Kidney glomerular epithelial cell (primary cell): ENCODE measurements around the gene KCTD21.

ENCODE experiments used
- DNase-seq: peaks from one replicate; lab custom pipeline; 2025; lab: John Stamatoyannopoulos, UW

The KCTD21 gene

GRCh38 chr11:78218707-78219492 lies 30.5 kb upstream of the KCTD21 start:
- DNase-seq = no peak

DNA sequence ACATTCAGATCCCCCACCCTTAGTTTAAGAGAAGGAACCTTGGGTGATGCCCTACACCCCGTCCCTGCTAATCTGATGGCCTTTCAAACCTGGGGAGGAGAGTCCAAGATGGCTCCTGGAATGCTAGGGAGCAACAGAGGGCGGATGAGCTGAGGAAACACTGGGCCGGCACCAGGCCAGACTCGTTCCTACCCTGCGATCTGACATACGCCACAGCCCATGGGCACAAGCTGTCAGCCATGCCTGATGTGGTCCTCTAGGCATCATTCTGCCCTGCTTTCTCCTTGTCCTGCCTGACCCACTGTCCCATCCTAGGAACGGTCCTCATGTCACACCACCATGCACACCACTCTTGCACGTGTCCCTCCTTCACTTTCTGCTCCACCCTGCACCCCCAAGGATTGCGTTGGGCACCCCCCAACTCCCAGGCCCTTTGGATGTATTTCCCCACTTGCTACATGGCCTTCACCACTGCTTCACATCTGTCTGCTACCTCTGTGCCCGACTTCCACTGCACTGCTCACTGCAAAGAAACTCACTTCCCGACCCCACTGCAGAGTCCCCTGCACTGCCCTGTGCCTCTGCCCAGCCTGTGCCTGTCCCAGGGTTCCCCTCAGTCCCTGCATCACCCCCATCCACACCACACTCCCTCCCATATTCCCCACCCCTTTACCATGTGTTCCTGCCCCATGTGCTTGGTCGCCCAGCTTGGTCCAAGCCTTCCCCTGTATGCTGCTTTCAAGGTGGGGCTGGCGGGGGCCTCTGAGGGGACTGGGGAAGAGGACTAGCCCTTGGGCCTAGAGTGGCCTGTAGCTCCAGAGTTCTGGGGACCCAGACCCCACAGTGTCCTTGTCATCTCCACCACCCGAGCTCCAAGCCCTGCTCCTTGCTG lies 29.5 kb upstream of the KCTD21 start:
- no peak for DNase-seq

GRCh38 chr11:78216571-78217287 lies 28.3 kb upstream of the KCTD21 start:
- no peak for DNase-seq

DNA sequence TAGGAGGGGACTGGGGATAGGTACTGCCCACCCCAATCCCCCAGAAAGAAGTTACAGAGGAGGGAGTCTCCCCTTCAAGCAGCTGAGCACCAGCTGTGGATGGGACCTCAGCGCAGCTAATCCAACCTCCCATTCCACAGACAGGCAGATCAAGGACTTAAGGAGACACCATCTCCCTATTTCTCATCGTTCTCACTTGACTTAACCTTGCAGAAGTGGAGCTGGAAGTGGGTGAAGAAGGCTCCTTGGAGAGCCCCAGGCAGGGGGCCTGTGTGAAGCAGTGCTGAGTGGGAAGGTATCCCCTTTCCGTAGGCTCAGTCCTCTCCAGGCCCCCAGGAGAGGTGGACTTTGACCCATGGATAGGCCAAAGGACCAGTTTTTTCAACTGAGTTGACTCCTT lies 27.6 kb upstream of the KCTD21 start:
- no peak for DNase-seq

DNA sequence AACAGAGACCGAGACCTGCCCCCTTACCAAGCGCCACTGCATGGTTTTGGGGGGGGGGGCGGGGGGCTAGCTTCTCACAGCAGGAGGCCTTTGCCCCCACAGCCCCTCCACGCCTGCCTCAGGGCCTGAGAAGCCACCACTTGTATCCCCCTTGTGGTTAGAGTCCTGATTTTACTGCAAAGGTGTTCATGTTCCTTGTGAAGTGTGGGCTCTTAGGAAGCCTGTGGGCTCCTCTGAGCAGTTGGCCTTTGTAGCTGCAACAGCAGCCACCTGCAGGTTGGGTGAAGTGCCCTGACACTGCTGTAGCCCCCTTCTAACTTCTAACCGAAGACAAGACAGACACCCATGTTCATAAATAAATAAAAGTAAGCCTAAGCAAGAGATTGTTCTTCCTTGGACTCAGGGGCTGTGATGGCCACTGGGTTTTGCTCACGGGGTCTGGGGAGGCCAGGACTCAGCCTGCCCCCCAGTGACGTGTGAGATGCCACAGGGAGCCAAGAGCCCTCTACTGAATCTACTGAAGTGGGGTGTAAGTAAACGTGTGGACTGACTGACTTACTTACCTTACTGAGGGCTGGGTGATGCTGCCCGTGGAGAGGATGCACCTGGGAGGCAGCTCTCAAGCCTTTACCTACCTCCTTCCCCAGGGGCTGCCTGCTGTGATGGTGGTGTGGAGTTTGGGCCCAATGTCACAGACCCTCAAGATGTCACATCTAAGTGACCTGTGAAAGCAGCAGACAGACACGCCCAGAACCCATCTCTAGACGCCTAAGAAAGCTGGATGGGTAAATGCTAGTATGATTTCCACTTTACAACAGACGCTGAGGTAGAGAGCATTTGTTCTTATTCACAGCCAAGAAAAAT lies 26.1 kb upstream of the KCTD21 start:
- DNase-seq = no peak

- DNase-seq = no peak
Measured at GRCh38 chr11:78213526-78214330, 25.3 kb upstream of the KCTD21 start.

GRCh38 chr11:78212586-78213371 lies 24.4 kb upstream of the KCTD21 start:
- DNase-seq = no peak

DNA sequence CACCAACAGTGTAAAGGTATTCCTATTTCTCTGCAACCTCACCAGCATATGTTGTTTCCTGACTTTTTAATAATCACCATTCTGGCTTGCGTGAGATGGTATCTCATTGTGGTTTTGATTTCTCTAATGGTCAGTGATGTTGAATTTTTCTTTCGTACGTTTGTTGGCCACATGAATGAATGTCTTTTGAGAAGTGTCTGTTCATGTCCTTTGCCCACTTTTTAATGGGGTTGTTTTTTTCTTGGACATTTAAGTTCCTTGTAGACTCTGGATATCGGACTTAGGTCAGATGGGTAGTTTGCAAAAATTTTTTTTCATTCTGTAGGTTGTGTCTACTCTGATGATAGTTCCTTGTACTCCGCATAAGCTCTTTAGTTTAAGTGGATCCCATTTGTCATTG lies 23.1 kb upstream of the KCTD21 start:
- DNase-seq = no peak

GRCh38 chr11:78210000-78210608 lies 21.7 kb upstream of the KCTD21 start:
- DNase-seq = no peak

GRCh38 chr11:78209478-78209877 lies 21.1 kb upstream of the KCTD21 start:
- DNase-seq = no peak

GRCh38 chr11:78208257-78209165 lies 20.1 kb upstream of the KCTD21 start:
- no peak for DNase-seq

GRCh38 chr11:78207532-78208256 lies 19.3 kb upstream of the KCTD21 start:
- DNase-seq = no peak

GRCh38 chr11:78205691-78206090 lies 17.3 kb upstream of the KCTD21 start:
- DNase-seq = no peak

- no peak for DNase-seq
Measured at GRCh38 chr11:78205256-78205655, 16.8 kb upstream of the KCTD21 start.

GRCh38 chr11:78203184-78203583 lies 14.8 kb upstream of the KCTD21 start:
- no peak for DNase-seq

- no peak for DNase-seq
Measured at GRCh38 chr11:78202733-78203167, 14.3 kb upstream of the KCTD21 start.

GRCh38 chr11:78201096-78201818 lies 12.8 kb upstream of the KCTD21 start:
- no peak for DNase-seq
